ENCODE data around the gene GAS6.

GAS6 gene

DNA sequence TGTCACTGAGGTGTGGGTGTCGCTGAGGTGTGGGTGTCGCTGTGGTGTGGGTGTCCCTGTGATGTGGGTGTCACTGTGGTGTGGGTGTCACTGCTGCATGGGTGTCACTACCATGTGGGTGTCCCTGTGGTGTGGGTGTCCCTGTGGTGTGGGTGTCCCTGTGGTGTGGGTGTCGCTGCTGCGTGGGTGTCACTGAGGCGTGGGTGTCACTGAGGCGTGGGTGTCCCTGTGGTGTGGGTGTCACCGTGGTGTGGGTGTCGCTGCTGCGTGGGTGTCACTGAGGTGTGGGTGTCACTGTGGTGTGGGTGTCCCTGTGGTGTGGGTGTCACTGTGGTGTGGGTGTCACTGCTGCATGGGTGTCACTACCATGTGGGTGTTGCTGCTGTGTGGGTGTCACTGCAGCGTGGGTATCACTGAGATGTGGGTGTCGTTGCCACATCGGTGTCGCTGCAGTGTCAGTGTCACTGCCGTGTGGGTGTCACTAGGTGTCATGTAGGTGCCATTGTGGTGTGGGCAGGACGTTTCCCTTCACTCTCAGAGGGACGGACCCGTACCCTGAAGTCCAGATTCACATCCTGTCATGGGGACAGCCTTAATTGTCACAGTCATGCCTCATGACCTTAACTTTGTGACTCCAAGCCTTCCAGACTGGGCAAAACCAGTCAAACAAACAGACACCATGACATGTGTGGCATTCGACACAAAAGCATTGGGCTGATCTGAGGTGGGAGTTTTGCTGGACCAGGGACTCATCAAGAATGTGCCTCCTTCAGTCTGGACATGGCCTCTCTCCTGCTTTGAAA, 12.7 kb upstream of the GAS6 start:
- Histone ChIP-seq H3K9me3 (ENCODE audit: severe bottlenecking) (no peaks in the 10 kb centered on the region), H3K27me3 (ENCODE audit: insufficient read depth, low read depth, severe bottlenecking) (no peaks in the 10 kb centered on the region), H3K4me3 (ENCODE audit: low read depth, low read length) (no peak overlapping the region), H3K27ac (no peak overlapping the region), H3K36me3 (no peaks in the 10 kb centered on the region)
- no peak for DNase-seq
- no peak for TF ChIP-seq CTCF (IDR thresholded peaks at IDR 0.05; ENCODE audit: low read depth, low read length)

DNA sequence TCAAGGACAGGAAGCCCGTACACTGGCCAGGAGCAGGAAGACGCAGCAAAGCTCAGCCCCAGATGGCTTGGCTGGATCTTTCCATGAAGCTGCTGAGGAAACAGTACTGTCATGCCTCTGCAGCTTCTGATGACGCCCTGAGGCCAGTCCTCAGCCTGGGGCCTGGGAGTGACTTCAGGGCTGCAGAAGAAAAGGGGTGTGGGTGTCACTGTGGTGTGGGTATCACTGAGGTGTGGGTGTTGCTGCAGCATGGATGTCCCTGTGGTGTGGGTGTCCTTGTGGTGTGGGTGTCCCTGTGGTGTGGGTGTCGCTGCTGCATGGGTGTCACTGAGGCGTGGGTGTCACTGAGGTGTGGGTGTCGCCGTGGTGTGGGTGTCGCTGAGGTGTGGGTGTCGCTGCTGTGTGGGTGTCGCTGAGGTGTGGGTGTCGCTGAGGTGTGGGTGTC, 12.0 kb upstream of the GAS6 start:
- Histone ChIP-seq H3K36me3 (no peaks in the 10 kb centered on the region), H3K27ac (no peak overlapping the region), H3K4me3 (ENCODE audit: low read depth, low read length) (no peak overlapping the region), H3K27me3 (ENCODE audit: insufficient read depth, low read depth, severe bottlenecking) (no peaks in the 10 kb centered on the region), H3K9me3 (ENCODE audit: severe bottlenecking) (no peaks in the 10 kb centered on the region)
- DNase-seq: no peak
- TF ChIP-seq CTCF (IDR thresholded peaks at IDR 0.05; ENCODE audit: low read depth, low read length): no peak

DNA sequence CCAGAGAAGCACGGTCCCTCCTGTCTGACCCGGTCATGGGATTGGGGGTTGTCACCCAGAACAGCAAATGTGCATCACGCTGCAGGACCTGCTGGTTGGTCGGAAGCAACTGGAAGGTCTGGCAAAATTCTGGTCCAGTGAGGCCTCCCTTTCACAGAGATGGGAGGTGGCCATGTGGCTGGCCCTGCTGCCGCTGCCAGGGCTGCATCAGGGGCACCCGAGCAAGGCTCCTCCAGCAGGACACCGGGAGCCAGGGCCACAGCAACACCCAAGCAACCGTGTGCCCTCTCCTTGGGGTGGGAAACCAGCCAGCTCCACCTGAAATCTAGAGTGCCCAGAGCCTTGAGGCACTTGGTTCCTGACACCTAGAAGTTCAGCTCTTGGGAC, 11.5 kb upstream of the GAS6 start:
- DNase-seq: no peak
- H3K9me3 ChIP-seq (ENCODE audit: severe bottlenecking): no peaks in the 10 kb centered on the region
- H3K4me3 ChIP-seq (ENCODE audit: low read depth, low read length): no peak overlapping the region
- H3K27me3 ChIP-seq (ENCODE audit: insufficient read depth, low read depth, severe bottlenecking): no peaks in the 10 kb centered on the region
- no peaks in the 10 kb centered on the region for H3K36me3 ChIP-seq
- H3K27ac ChIP-seq: no peak overlapping the region
- TF ChIP-seq CTCF (IDR thresholded peaks at IDR 0.05; ENCODE audit: low read depth, low read length): no peak

GRCh38 chr13:113874579-113875428, 10.9 kb upstream of the GAS6 start:
- Histone ChIP-seq H3K27me3 (ENCODE audit: insufficient read depth, low read depth, severe bottlenecking) (no peaks in the 10 kb centered on the region), H3K9me3 (ENCODE audit: severe bottlenecking) (no peaks in the 10 kb centered on the region), H3K4me3 (ENCODE audit: low read depth, low read length) (no peak overlapping the region), H3K27ac (no peak overlapping the region), H3K36me3 (no peaks in the 10 kb centered on the region)
- DNase-seq: no peak
- no peak for TF ChIP-seq CTCF (IDR thresholded peaks at IDR 0.05; ENCODE audit: low read depth, low read length)

GRCh38 chr13:113874177-113874576, 10.3 kb upstream of the GAS6 start:
- no peak overlapping the region for H3K4me3 ChIP-seq (ENCODE audit: low read depth, low read length)
- H3K9me3 ChIP-seq (ENCODE audit: severe bottlenecking): no peaks in the 10 kb centered on the region
- H3K27me3 ChIP-seq (ENCODE audit: insufficient read depth, low read depth, severe bottlenecking): no peaks in the 10 kb centered on the region
- DNase-seq: no peak
- TF ChIP-seq CTCF (IDR thresholded peaks at IDR 0.05; ENCODE audit: low read depth, low read length): no peak
- no peak overlapping the region for H3K27ac ChIP-seq
- H3K36me3 ChIP-seq: no peaks in the 10 kb centered on the region

Data from WERI-Rb-1 (cell line).